HT-29 (cell line): ENCODE measurements around the gene TMEM244. TPM values are rescaled to one million over a fixed set of nuclear protein-coding genes. Genes with fewer than 3 reads are reported as not detected.
"Not testable (repeated sequence)": the region's sequence is repeated elsewhere in the genome, so short reads cannot be mapped to it uniquely, and the experiment has no call there.

Source experiments
- DNase-seq: peaks from one replicate; pipeline ENCODE4 v3.0.0-alpha.2; 2015; ENCODE audit warnings: low spot score
- total RNA-seq: library from RNA; depleted of rRNA; stranded (reverse); fragments of >200 nt; shearing (Covaris generic); gene quantifications from 2 replicates; pipeline ENCODE4 v1.2.3, GENCODE V29; 2014

TMEM244 gene
- total RNA-seq, 1 experiment from 2014 or later = not detected

- no peak for DNase-seq
Measured at GRCh38 chr6:129867403-129867802, 6.3 kb upstream of the TMEM244 start.

GRCh38 chr6:129866688-129867087, 5.6 kb upstream of the TMEM244 start:
- no peak for DNase-seq

- no peak for DNase-seq
Measured at GRCh38 chr6:129866256-129866655, 5.1 kb upstream of the TMEM244 start.

GRCh38 chr6:129865013-129865412, 3.9 kb upstream of the TMEM244 start:
- DNase-seq = peak; percentile 43

- DNase-seq = no peak
Measured at GRCh38 chr6:129863664-129864063, 2.5 kb upstream of the TMEM244 start.

GRCh38 chr6:129859524-129859923, 1.6 kb downstream of the TMEM244 start:
- no peak for DNase-seq

- DNase-seq = no peak
Measured at GRCh38 chr6:129857838-129858237, 3.3 kb downstream of the TMEM244 start.

GRCh38 chr6:129853996-129854711, 7.0 kb downstream of the TMEM244 start:
- peak; percentile 13 for DNase-seq

GRCh38 chr6:129852257-129852858, 8.8 kb downstream of the TMEM244 start:
- no peak for DNase-seq

GRCh38 chr6:129849456-129849855, 11.7 kb downstream of the TMEM244 start:
- DNase-seq = no peak

GRCh38 chr6:129846761-129847160, 14.4 kb downstream of the TMEM244 start:
- no peak for DNase-seq

GRCh38 chr6:129845696-129846095, 15.4 kb downstream of the TMEM244 start:
- DNase-seq = no peak

- peak; percentile 38 for DNase-seq
Measured at GRCh38 chr6:129844118-129844891, 16.8 kb downstream of the TMEM244 start.

GRCh38 chr6:129843573-129843972, 17.5 kb downstream of the TMEM244 start:
- peak; percentile 21 for DNase-seq

- no peak for DNase-seq
Measured at GRCh38 chr6:129842881-129843409, 18.2 kb downstream of the TMEM244 start.

GRCh38 chr6:129842137-129842536, 19.0 kb downstream of the TMEM244 start:
- DNase-seq = no peak

- not testable (repeated sequence) for DNase-seq
Measured at GRCh38 chr6:129839562-129839961, 21.6 kb downstream of the TMEM244 start.

GRCh38 chr6:129835691-129836090, 25.4 kb downstream of the TMEM244 start:
- DNase-seq = peak; percentile 72

- DNase-seq = no peak
Measured at GRCh38 chr6:129832299-129832698, 28.8 kb downstream of the TMEM244 start.

GRCh38 chr6:129828229-129828628, 32.9 kb downstream of the TMEM244 start:
- no peak for DNase-seq

- DNase-seq = no peak
Measured at GRCh38 chr6:129818251-129818650, 42.9 kb downstream of the TMEM244 start.

GRCh38 chr6:129817821-129818220, 43.3 kb downstream of the TMEM244 start:
- no peak for DNase-seq
